Iris pigment epithelial cell (primary cell): ENCODE data around the gene PDIA4.
A peak's percentile ranks its signal among the peaks of the same experiment; 100 is the strongest.
"Not testable (repeated sequence)": the region's sequence is repeated elsewhere in the genome, so short reads cannot be mapped to it uniquely, and the experiment has no call there.

Experiments
- DNase-seq: peaks from one replicate; pipeline ENCODE4 v3.0.0-alpha.2; 2011; ENCODE audit warnings: low read depth

Gene PDIA4

DNA sequence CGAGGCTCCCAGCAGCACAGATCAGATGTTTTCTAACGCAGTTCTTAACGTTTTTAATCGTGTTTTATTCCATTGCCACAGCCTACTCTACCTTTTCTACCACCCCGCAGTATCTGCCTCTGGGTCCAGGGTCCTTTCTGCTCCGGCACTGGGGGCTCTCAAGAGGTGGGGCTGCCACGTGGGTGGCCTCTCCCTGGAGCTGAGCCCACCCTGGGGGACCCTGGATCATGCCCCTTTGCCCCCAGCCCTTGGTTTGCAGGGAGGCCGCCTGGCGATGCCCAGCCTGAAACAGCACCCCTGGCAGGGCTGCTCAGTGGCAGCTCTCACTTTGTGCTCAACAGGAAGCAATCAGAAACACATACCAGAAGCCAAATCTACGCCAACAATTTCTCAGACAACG lies 25.3 kb downstream of the PDIA4 start:
- no peak for DNase-seq

DNA sequence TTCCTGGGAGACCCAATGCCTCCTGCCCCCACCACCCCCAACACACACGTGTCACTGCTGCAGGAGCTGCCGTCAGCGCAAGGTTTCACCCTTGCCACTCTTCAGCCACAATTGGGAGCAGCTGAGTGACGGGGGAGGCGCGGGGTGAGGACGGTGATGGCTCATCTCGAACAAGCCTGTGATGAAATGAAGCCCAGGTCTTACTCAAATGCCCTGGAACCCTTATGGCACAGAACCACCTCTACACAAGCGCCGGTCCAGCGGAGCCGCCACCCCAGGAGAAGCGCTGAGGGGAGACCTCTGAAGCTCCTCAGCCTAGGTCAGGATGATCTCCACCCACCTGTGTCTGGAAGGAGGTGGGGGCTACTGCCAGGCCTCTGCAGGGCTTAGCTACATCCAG lies 25.7 kb downstream of the PDIA4 start:
- no peak for DNase-seq

DNA sequence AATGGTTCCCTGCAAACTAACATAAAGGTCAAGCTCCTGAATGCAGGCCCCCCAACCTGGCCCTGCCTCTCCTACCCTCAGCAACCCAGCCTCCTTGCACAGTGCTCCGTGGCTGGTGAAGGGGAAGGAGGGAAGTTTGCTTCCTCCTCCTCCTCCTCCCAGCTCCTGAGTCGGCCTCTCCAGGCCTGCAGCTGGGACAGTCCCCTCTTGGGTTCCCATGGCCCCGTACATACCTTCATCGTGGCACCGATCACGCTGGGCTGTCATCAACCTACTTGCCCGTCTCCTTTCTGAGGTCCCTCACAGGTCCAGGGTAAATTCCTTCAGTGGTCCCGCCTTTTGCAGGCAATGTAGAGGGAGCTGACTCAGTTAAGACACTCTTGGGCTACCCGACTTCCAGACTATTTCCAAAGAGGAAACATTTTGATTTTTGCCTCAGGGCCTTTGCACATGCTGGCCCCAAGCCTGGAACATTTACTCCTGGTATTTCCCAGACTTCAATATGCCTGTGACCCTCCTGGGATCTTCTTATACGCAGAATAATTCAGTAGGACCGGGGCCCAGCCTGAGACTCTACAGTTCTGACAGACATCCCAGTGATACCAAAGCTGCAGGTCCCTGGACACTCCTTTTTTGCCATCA lies 26.8 kb downstream of the PDIA4 start:
- no peak for DNase-seq

DNA sequence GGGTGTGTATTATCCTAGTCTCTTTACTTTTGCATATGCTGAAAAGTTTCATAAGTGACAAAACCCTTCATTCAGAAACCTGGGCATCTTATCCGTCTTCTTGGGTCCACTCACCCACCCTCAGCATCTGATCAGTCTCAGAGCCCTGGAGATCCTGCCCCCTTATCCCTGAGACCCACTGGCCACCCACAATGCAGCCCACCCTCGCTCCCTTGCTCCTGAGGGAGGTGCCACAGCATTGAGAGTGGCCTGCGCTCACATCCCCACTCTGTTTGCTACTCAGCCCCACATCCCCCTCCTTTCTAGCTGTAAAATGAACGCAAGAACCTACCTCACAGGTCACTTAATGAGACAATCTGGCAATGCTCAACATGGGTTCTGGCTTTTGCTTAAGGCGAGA lies 27.3 kb downstream of the PDIA4 start:
- DNase-seq = no peak

DNA sequence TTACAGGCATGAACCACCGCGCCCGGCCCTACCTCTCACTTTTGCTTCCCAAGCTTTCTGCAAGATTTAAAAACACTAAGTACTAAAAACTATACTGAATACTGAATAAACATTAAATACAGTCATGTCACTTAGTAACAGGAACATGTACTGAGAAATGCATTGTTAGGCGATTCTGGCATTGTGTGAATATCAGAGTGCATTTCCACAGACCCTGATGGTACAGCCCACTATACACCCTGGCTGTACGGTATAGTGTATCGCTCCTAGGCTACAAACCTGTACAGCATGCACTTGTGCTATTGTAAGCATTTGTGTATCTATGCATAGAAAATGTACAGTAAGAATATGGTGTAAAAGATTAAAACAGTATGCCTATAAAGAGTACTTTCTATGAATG lies 29.1 kb downstream of the PDIA4 start:
- DNase-seq = no peak

DNA sequence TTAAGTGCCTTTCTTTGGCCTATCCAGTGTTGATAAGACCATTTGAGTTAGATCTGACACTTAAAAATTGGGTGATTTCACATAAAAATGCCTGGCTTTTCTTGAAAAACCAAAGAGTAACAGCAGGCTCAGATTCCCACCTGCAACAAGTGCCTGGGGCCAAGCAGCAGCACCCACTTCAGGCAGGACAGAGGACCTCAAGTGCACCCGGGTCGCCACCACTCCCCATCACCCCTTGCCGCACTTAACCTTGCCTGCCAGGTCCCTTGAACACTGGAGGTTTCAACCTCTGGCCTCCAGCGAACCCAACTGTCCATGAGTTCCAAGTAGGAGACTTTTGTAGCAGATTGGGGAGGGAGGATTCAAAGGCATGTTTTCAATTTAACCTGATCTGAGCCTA lies 30.8 kb downstream of the PDIA4 start:
- DNase-seq = no peak

DNA sequence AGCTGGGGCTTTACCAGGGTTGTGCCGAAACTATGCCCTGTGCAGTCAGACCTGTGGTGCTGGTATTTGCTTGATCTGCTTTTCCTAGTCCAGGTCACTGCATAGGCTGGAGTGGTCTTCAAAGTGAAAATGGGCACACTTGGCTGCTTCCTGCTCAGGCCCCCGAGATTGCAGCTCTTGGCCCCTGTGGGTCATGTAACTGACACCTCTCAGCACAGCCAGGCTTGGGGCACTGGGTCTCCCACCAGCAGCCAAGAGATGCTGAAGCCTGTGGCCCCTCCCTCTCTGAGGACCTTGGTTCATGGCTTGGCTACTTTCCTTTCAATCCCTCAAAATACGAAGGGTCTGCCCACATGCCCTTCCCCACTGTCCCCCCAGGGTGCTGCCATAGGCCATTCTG lies 33.7 kb downstream of the PDIA4 start:
- no peak for DNase-seq

DNA sequence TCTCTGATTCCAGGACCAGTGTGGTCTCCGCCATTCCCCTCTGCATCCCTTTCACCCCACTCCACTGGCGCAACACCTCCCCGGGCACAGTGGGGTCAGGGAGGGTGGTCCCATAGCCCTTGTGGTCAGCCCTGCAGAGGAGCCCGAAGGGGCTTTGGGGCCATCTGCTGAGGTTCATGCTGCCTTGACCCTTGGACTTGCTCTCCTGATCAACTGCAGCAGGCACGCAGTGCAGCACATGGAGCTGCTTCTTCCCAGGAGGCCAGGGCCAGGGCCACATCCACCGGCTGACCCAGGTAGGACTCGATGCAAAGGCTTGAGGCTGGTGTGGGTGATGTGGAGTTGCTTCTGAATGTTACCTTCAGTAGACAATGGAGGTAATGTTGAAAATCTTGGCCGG lies 35.1 kb downstream of the PDIA4 start:
- no peak for DNase-seq

DNA sequence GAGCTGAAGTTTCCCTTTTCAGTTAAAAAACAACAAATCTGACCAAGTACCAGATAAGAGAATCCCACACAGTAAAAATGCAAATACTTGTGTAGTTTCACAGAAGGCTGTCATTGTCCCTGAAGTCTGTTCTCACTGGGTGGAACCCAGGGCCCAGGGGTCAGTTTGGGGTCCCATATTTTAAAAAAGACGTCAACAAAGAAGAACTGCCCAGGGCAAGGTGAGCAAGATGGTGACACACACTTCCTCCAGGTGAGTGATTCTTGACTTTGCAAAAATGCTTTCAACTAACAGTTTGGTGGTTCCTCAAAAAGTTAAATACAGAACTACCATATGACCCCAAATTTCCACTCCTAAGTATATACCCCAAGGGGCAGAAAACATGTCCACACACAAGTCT lies 36.8 kb downstream of the PDIA4 start:
- DNase-seq = no peak

DNA sequence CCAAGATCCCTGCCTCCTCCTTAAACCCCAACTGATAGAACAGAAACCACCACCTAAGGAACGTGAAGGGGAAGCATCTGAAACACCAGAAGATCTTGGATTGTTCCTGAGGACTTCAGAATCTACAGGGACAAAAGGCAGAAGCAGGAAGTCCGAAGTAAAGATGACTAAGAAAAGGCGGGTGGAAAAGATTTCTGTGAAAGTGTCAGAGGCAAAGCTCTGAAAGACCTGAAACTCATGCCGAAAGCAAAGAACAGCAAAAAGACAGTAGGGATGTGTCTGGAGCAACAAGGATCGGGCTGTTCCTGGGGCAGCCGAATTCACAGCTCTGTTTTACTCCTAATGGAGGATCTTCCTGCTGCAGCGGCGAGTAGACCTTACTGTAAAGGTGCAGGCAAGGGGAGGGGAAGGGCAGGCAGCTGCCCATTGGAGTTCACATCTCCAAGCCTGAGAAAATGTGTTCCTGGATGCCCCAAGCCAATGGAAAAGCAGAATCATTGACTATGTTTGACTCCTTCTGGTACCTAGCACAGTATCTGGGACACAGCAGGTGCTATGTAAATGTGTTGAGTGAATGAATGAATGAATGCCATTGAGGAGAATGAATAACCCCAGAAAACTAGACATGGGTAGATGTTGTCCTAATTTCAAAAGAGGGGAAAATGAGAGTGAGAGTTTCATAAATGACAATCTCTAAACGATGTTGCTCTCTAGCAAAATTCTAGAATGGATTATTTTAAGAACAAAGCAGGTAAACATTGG lies 40.4 kb downstream of the PDIA4 start:
- peak; percentile 37 for DNase-seq

DNA sequence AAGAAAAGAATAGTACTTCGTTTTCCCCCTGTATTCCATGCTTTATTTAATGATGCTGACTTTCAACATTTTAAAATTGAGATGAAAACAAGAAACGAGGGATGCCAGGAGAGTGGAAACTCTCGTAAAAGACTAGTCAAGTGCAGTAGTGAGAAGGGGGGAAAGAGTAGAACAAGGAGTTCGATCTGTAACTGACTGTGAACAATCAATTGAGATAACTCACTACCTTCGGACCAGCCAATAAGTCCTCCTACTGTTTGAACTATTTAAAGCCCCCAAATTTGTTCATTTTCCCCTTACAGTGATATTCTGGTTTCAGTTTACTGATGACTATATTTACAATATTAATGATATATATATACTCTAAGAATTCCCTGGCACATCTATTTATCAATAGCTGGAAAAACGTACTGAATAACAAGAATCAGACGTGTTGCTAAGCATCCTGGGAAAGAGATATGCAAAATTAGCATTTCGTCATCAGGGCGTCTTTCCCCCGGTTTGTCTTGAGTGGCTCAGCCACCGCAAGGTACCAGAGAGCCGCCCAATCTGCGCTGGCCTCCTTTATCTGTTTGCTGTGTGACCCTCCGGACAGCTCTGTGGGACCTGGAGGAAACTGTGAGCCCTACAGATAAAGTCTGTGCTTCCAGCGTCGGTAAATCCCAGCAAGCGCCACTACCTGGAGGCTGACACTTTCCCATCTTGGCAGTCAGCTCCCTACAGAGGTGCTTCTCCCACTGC lies 41.1 kb downstream of the PDIA4 start:
- peak; percentile 87 for DNase-seq

DNA sequence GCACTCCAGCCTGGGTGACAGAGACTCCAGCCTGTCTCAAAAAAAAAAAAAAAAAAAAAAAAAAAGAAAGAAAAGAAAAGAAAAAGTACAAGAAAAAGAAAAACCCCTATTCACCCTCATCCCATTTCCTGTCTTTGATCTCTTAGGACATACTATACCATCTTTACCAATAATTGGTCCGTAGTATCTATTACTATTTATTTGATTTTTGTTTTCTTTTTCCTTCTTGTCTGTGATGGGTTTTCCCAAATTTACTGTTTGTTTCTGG lies 41.6 kb downstream of the PDIA4 start:
- DNase-seq = no peak

DNA sequence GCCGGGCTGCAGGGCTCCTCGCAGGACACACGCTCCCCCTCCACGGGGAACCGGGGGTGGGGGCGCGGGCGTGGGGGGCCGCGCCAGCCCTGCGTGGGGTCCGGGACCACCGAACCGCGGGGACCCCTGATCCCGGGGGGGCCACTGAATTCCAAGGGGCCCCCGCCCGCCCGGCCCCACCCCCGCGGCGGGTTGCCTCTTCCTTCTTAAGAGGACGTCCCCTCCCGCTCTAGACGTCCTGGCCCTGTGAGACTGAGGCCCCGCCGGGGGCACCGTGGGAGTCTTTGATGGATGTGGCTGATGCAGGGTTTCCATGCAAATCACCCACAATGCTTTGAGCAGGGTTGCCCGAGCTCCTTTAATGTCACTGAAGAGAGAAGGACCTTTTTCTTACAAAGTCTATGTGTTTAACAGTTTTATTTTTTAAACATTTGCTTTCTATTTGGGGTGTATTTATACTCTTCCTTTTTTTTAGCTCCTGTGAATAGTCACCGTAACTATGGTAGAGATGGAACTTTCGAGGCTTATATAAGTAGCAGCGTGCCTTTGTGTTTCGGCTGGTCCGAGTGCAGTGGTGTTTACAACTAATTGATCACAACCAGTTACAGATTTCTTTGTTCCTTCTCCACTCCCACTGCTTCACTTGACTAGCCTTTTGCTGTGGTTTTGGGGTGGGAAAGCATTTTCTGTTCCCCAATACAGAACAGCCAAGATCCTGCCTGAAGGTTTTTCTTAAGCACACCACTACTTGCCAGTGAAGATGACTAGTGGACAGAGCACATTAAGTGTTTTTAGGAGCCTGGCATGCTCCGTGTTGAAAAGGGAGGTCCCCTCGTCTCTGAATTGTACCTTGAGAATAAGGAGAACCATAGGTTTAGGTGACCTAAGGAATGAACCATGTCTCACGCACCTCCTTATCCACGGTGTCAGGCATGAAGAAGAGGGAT lies 44.8 kb downstream of the PDIA4 start:
- peak; percentile 73 for DNase-seq

DNA sequence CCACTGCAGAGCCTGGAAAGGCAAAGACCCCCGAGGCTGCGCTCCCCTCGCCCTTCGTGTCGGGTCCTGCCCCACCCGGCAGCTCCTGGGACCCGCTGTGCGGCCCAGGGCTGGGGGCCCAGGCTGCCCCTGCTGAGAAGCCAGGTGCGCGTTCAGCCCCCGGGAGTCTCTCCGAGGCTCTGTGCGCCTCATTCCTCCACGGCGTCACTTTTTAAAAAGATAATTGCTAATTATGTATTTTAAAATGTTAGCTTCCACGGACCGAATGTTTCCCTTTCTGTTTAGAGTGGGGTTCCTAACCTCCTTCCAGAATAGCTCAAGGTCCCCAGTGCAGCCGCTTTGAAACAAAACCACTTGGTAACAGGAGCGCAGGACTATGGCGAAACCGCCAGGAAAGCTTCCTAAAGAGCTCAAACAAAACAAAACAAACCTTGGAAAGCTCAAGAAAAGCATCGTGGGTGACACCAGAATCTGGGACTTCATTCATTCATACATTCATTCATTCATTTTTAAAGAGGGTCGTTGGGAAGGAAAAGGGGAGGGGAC lies 45.6 kb downstream of the PDIA4 start:
- peak; percentile 58 for DNase-seq

DNA sequence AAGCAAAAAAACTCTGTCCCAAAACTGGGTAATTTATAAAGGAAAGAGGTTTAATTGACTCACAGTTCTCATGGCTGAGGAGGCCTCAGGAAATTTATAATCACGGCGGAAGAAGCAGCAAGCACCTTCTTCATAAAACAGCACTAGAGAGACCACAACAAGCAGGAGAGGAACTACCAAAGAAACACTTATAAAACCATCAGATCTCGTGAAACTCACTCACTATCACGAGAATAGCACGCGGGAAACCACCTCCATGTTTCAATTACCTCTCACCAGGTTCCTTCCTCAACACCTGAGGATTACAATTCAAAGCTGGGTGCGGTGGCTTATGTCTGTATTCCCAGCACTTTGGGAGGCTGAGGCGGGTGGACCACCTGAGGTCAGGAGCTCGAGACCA lies 48.5 kb downstream of the PDIA4 start:
- DNase-seq = no peak

DNA sequence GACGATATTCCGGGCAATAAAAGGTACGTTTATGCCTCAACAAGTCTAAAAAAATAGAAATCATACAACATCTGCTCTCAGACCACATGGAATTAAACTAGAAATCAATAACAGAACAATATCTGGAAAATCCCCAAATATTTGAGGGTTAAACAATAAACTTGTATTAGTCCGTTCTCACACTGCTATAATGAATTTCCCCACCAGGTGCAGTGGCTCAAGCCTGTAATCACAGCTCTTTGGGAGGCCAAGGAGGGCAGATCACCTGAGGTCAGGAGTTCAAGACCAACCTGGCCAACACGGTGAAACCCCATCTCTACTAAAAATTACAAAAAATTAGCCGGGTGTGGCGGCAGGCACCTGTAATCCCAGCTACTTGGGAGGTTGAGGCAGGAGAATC lies 49.2 kb downstream of the PDIA4 start:
- DNase-seq = not testable (repeated sequence)

DNA sequence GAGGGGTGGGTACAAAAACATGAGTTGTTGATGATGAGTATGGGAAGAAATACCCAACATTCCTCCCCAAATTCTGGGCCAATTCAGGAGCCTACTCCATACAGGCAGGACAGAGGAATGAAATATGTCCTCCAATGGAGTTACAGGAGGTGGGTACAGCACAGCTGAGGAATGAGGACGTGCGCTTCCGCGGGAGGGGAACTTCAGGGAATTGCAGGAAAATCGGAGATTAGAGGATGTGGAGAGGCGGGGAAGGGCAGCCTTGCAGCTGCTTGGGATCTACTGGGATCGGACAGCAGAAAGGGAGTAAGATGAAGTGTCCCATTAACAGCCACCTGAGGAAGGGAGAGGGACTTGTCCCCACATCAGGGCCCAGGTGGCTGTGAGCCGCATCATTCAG lies 50.2 kb downstream of the PDIA4 start:
- DNase-seq = no peak

DNA sequence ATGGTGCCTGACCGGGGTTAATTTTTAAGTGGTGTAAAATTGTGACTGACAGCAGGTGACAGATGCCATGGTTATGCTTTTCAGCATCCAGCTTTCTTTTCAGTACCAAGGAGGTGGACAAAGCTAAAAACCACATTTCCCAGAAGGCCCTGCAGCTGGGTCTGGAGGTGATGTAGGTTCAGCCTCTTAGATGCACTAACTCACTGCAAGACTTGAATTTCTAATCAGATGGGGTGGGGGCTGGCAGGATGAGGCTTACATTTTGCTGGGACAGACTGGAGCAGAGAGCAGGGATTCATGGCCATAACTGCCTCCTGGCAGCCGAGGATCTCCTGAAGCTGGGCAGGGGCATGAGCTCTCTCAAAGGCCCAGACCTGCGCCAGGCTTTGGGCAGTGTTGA lies 52.4 kb downstream of the PDIA4 start:
- DNase-seq = no peak

DNA sequence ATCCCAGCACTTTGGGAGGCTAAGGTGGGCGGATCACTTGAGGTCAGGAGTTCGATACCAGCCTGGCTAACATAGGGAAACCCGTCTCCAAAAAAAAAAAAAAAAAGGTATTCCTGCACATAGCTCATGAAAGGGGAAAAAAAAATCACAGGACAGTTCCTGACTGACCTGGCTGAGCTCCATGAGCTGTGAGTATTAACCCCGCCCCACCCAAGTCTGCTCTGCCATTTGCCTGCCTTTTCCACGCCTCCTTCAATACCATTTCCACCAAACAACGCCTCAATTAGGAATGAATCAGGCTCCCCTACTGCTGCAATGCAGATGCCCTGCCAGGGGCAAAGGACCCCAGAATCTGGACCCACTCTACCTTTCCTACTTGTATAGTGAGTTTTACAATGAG lies 55.0 kb downstream of the PDIA4 start:
- DNase-seq = no peak

DNA sequence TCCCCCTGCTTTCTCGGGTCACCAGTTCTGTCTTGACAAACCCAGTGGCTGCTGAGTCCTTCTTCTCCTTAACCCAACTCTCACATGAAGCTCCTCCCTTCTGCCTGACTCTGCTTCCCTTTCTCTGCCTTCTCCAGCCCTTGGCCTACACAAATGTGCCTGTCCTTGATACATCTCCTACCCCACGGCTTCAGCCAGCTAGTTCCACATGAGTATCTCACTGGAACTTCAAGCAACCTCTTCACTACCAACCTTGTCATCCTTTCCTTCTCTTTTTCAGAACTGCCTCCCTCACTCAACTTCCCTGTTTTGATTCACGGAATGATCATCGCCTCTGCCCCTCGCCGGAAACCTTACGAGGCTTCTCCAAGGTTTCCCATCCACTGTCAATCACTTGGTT lies 55.9 kb downstream of the PDIA4 start:
- DNase-seq = no peak

DNA sequence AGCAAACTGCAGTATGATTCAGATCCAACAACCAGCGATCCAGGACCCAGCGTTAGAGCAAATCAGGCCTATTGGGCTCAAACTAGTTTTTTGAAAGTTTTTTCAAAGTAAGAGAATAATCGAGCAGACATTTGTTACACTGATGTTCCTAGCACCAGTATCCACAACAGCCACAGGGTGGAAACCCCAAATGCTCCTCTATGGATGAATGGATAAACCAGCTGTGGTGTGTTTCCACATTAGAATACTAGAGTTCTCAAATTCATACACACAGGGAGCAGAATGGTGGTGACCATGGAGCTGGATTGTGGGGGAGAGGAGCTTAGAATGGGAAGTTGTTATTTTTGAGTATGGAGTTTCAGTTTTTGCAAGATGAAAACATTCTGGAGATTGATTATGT lies 60.7 kb downstream of the PDIA4 start:
- no peak for DNase-seq

DNA sequence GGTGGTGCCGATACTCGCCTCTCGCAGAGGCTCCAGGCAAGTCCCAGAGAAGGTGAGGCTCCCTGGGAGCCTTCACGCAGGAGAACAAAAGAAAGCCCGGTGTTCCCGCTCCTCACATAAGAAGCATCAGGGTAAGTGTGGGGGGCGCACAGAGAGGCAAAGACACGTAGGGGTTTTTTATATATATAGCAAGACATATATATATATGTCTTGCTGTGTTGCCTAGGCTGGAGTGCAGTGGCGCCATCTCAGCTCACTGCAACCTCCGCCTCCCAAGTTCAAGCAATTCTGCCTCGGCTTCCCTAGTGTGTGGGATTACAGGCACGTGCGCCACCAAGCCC lies 61.3 kb downstream of the PDIA4 start:
- no peak for DNase-seq
